GM23248 (cell line): ENCODE results near the gene NPAS3.

ENCODE experiments used
- EZH2 ChIP-seq: fragments of 200-600 bp; sonication (generic); IDR thresholded peaks from 2 replicates; pipeline ENCODE4 v1.6.1; 2018; ENCODE audit warnings: antibody characterized with exemption, mild to moderate bottlenecking; ENCODE audit not compliant: insufficient read depth, poor library complexity, severe bottlenecking
- EZH2phosphoT487 ChIP-seq: fragments of 200-600 bp; sonication (generic); IDR thresholded peaks from 2 replicates; pipeline ENCODE4 v1.6.1; 2018; ENCODE audit warnings: antibody characterized with exemption, moderate library complexity, mild to moderate bottlenecking, low read depth; ENCODE audit not compliant: insufficient read depth

GRCh38 chr14:33836900-33837577 lies 898.4 kb downstream of the NPAS3 start:
- TF ChIP-seq EZH2 (no peak), EZH2phosphoT487 (no peak)
